Left ventricle myocardium inferior (tissue), 1 donor: ENCODE results near the gene PCNT. TPM values are rescaled to one million over a fixed set of nuclear protein-coding genes. Genes with fewer than 3 reads are reported as not detected.
A peak's percentile ranks its signal among the peaks of the same experiment; 100 is the strongest.
"Not testable (repeated sequence)": the region's sequence is repeated elsewhere in the genome, so short reads cannot be mapped to it uniquely, and the experiment has no call there.

Source experiments
- DNase-seq: peaks from one replicate; pipeline ENCODE4 v3.0.0-alpha.2; 2020
- H3K27ac ChIP-seq: fragments of 200-600 bp; replicated peaks from 2 replicates; pipeline ENCODE4 v1.8.0; 2021
- H3K27me3 ChIP-seq: fragments of 200-600 bp; 2 replicates; pipeline ENCODE4 v1.8.0; 2021; ENCODE audit warnings: low read depth
- H3K36me3 ChIP-seq: fragments of 200-600 bp; 2 replicates; pipeline ENCODE4 v1.8.0; 2021
- H3K4me1 ChIP-seq: fragments of 200-600 bp; 2 replicates; pipeline ENCODE4 v1.8.0; 2021
- H3K4me3 ChIP-seq: fragments of 200-600 bp; 2 replicates; pipeline ENCODE4 v1.8.0; 2021; ENCODE audit warnings: mild to moderate bottlenecking, moderate library complexity
- H3K9me3 ChIP-seq: fragments of 200-600 bp; replicated peaks from 2 replicates; pipeline ENCODE4 v1.8.0; 2021
- intact Hi-C: fragments of 100-400 bp; cut with micrococcal nuclease; formaldehyde crosslinking; loops from one replicate; pipeline ENCODE4 v1.11.0; 2022
- total RNA-seq: library from RNA; stranded (reverse); fragmentation: NEBNext Ultra II Directional; extraction: Animal tissue kit (Norgen Biotek cat#: 25700); gene quantifications from one replicate; pipeline ENCODE4 v1.2.1, GENCODE V29; 2021
- TF ChIP-seq, protein P1 (sequence below): fragments of 200-600 bp; IDR thresholded peaks from 2 replicates; pipeline ENCODE4 v1.8.0; 2021; ENCODE audit warnings: antibody characterized with exemption, mild to moderate bottlenecking, borderline replicate concordance
- donor health status: DM: no; HTN: yes; CAD: no; lungs with severe emphysema.

Gene PCNT
- total RNA-seq, 1 donor from 2014 or later = 36.3 TPM

GRCh38 chr21:46443910-46444309 is 120.0 kb downstream of the PCNT start:
- DNase-seq = peak; percentile 36
- H3K36me3 ChIP-seq = peaks cover 63% of the 10 kb centered on the region
- H3K27me3 ChIP-seq = no peaks in the 10 kb centered on the region
- H3K9me3 ChIP-seq = peaks cover 9% of the 10 kb centered on the region
- peak overlapping the region; percentile 62 for H3K27ac ChIP-seq
- H3K4me3 ChIP-seq = no peak overlapping the region
- peaks cover 18% of the 10 kb centered on the region for H3K4me1 ChIP-seq
- TF ChIP-seq, protein P1, sequence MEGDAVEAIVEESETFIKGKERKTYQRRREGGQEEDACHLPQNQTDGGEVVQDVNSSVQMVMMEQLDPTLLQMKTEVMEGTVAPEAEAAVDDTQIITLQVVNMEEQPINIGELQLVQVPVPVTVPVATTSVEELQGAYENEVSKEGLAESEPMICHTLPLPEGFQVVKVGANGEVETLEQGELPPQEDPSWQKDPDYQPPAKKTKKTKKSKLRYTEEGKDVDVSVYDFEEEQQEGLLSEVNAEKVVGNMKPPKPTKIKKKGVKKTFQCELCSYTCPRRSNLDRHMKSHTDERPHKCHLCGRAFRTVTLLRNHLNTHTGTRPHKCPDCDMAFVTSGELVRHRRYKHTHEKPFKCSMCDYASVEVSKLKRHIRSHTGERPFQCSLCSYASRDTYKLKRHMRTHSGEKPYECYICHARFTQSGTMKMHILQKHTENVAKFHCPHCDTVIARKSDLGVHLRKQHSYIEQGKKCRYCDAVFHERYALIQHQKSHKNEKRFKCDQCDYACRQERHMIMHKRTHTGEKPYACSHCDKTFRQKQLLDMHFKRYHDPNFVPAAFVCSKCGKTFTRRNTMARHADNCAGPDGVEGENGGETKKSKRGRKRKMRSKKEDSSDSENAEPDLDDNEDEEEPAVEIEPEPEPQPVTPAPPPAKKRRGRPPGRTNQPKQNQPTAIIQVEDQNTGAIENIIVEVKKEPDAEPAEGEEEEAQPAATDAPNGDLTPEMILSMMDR = no peak
- intact Hi-C loops = no loop called here

DNA sequence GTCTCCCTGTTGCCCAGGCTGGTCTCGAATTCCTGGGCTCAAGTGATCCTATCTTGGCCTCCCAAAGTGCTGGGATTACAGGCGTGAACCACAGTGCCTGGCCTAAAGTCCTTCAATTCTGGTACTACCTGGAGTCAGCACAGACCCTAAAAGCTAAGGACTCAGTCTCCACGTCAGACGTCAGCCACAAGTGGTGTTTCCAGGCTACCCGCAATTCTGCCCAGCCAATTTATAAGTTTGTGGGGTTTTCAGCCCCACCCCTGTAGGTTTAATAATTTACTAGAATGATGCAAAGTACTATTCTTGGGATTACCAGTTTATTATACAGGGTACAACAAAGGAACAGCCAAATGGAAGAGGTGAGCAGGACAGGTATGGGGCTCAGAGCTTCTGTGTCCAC is 124.2 kb downstream of the PCNT start:
- H3K9me3 ChIP-seq = peaks cover 15% of the 10 kb centered on the region
- H3K36me3 ChIP-seq = peaks cover 21% of the 10 kb centered on the region
- no peak overlapping the region for H3K27ac ChIP-seq
- H3K27me3 ChIP-seq = no peaks in the 10 kb centered on the region
- H3K4me1 ChIP-seq = peaks cover 23% of the 10 kb centered on the region
- H3K4me3 ChIP-seq = no peak overlapping the region
- TF ChIP-seq, protein P1 = no peak
- DNase-seq = no peak
- intact Hi-C loops = no loop called here

DNA sequence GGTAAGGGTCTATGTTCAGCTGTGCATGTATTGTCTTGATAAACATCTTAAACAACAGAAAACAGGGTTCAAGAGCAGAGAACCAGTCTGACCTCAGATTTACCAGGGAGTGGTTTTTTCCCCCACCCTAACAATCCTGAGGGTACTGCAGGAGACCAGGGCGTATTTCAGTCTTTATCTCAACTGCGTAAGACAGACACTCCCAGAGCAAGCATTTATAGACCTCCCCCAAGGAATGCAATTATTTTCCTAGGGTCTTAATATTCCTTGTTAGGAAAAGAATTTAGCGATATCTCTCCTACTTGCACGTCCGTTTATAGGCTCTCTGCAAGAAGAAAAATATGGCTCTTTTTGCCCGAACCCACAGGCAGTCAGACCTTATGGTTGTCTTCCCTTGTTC is 124.9 kb downstream of the PCNT start:
- intact Hi-C loops, H3K4me3 ChIP-seq, H3K27me3 ChIP-seq, H3K27ac ChIP-seq, DNase-seq: not testable (repeated sequence)
- Histone ChIP-seq H3K9me3 (peaks cover 15% of the 10 kb centered on the region), H3K36me3 (peaks cover 17% of the 10 kb centered on the region), H3K4me1 (peaks cover 23% of the 10 kb centered on the region)

DNA sequence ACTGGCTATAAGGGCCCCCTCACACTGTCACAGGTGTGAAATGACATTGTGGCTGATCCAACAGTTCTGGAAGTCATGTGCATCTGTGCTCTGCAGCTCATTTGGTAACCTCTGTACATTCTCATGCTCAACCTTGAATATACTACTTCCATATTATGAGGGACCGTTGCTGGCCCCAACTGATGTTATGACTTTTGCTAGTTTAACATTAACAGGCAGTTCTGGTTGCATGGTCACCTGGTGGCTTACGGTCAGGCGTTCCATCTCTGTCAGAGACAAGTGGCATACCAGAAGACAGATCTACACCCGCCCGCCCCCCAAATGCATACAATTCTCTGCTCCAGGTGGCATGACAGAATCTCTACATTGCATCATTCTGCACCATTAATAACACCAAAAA is 128.8 kb downstream of the PCNT start:
- TF ChIP-seq, protein P1 = no peak
- Histone ChIP-seq H3K4me3 (no peak overlapping the region), H3K4me1 (peaks cover 56% of the 10 kb centered on the region), H3K36me3 (peaks cover 5% of the 10 kb centered on the region), H3K27me3 (no peaks in the 10 kb centered on the region), H3K9me3 (peaks cover 15% of the 10 kb centered on the region), H3K27ac (no peak overlapping the region)
- intact Hi-C loops = no loop called here
- DNase-seq = no peak

- peaks cover 5% of the 10 kb centered on the region for H3K36me3 ChIP-seq
- no peaks in the 10 kb centered on the region for H3K27me3 ChIP-seq
- peaks cover 67% of the 10 kb centered on the region for H3K4me1 ChIP-seq
- intact Hi-C loops = no loop called here
- no peak for DNase-seq
- H3K27ac ChIP-seq = no peak overlapping the region
- H3K9me3 ChIP-seq = peaks cover 3% of the 10 kb centered on the region
- TF ChIP-seq, protein P1 = no peak
- no peak overlapping the region for H3K4me3 ChIP-seq
These were observed 130.2 kb downstream of the PCNT start for GRCh38 chr21:46454142-46454541.

DNA sequence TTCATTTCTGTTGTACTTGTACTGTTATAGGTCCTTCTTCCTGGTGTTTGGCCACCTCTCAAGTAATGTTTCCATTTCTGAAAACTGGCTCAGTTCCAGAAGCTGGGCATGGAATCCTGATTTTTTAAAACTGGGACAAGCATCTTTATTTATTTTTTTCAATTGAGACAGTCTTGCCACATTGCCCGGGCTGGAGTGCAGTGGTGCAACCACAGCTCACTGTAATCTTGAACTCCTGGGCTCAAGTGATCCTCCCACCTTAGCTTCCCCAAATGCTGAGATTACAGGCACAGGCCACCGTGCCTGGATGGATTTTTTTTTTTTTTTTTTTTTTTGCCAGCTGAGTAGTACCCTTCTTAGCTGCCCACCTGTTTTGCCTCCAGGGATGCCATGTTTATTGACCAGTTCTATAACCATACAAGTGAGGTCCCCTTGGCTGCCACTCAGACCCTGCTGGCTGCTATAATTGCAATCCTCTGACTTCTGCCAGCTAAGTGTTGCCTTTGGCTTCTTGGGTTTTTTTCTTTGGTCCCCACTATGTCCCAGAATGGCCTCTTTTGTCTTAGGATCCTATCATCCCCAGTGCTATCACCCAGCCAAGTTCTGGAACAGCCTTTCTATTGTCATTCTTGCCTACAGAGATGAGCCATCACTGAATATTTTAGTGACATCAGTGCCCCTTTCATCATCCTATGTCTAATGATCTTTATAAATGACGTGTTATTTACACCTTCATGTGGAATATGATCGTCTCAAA is 130.9 kb downstream of the PCNT start:
- peaks cover 71% of the 10 kb centered on the region for H3K4me1 ChIP-seq
- H3K36me3 ChIP-seq = peaks cover 5% of the 10 kb centered on the region
- no peak overlapping the region for H3K4me3 ChIP-seq
- intact Hi-C loops = no loop called here
- no peak for DNase-seq
- no peaks in the 10 kb centered on the region for H3K9me3 ChIP-seq
- TF ChIP-seq, protein P1 = no peak
- H3K27me3 ChIP-seq = no peaks in the 10 kb centered on the region
- H3K27ac ChIP-seq = peak overlapping the region; percentile 98
